ENCODE results near the gene GPR15LG.

GPR15LG gene

GRCh38 chr10:84217746-84218145, 44.1 kb downstream of the GPR15LG start:
- DNase-seq: no peak

- DNase-seq: no peak
Measured at GRCh38 chr10:84221916-84222315, 48.3 kb downstream of the GPR15LG start.

GRCh38 chr10:84224411-84225028, 50.9 kb downstream of the GPR15LG start:
- DNase-seq: no peak

GRCh38 chr10:84225427-84226173, 52.0 kb downstream of the GPR15LG start, which contains the start of gene LRIT2:
TSS of gene LRIT2 (minus strand) at chr10:84225544. CDS start at chr10:84225520, 24 bp downstream.
- DNase-seq: no peak

- no peak for DNase-seq
Measured at GRCh38 chr10:84226616-84227015, 53.0 kb downstream of the GPR15LG start.

- no peak for DNase-seq
Measured at GRCh38 chr10:84227810-84228209, 54.2 kb downstream of the GPR15LG start.

GRCh38 chr10:84230359-84230758, 56.8 kb downstream of the GPR15LG start:
- DNase-seq: no peak

- no peak for DNase-seq
Measured at GRCh38 chr10:84232376-84232775, 58.8 kb downstream of the GPR15LG start.

- no peak for DNase-seq
Measured at GRCh38 chr10:84233940-84234339, 60.3 kb downstream of the GPR15LG start.

GRCh38 chr10:84234479-84234878, 60.9 kb downstream of the GPR15LG start:
- DNase-seq: no peak

Data from SHP77 (cell line).